Iris pigment epithelial cell (primary cell): ENCODE results near the gene BUD31.

Source experiments
- DNase-seq: peaks from one replicate; pipeline ENCODE4 v3.0.0-alpha.2; 2011; ENCODE audit warnings: low read depth

BUD31 gene

DNA sequence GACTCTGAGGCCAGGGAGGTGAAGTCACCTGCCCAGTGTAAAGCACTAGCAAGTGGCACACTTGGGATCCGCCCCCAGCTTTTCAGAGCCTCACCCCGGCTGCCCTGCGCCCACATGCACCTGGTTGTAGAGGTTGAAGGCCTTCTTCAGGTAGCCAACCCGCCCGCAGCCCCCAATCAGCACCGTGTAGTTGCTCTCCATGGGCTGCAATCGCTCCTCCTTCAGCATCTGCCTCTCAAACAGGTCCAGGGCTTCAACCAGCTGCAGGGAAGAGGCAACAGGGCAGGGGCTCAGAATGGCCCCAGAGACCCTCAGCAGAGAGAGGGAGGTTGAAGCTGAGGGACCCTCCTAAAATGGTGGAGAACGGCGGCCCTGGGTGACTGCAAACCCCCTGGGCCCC is 24.4 kb downstream of the BUD31 start:
- DNase-seq: no peak

DNA sequence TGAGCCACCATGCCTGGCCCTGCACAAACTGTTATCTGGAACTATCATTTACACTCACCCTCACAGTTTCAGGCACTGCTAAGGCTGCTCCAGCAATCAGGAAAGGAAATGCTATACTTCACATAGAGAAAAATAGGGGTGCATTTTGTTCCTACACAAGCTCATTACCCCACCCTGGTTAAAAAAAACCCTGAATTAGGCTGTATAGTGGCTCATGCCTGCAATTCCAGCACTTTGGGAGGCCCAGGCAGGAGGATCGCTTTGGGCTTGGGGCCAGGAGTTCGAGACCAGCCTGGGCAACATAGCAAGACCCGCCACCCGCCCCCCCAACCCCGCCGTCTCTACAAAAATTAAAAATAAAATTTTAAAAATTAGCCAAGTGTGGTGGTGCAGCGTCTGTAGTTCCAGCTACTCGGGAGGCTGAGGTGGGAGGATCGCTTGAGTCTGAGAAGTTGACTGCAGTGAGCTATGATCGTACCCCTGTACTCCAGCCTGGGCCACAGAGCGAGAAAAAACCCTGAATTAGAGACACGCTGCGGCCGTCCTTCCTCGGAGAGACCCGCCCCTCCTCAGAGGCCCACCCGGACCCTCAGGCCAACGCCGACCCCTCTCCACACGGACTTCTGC is 29.3 kb downstream of the BUD31 start:
- no peak for DNase-seq

DNA sequence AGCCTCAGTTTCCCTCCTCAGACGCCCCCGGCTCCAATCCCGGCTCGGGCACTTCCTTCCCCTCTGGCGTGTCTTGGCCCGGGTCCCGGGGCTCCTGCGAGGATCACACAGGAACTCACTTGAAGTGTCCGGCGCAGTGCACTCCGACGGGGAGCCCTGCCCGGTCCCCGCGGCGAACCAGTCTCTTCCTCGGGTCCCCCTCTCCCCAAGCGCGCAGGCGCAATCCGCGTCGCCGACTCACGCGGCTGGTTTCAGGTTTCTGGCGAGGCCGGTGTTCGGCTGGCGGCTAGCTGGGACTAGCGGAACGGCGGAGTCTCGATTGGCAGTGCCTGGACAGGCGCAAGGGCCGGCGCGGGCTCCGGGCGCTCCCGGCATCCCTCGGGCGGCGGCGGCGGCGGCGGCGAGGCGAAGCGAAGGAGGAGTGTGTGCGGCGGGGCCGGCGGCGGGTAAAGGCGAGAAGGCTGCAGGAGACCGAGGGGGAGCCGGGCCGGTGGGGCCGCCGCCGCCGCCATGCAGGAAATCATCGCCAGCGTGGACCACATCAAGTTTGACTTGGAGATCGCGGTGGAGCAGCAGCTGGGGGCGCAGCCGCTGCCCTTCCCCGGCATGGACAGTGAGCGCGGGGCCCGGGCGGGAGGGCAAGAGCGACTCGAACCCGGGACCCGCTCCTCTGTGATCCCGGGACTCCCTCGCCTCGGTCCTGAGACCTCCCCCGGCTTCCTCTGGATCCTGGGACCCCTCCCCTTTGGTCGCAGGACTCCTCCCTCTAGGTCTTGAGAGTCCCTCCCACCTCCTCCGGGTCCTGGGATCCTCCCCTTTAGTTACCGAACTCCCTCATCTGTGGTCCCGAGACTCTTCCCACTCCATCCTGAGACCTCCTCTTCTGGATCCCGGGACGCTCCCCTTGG is 30.1 kb downstream of the BUD31 start, which contains the start of the genes CPSF4 and PTCD1:
Gene CPSF4, plus strand, starts transcription at position 371 of the 908 bp plus-strand sequence. Its CDS starts 140 bp downstream, at position 511.
Gene PTCD1, minus strand, starts transcription at position 226 of the 908 bp plus-strand sequence. CDS start 3,556 bp downstream, outside the sequence.
- DNase-seq: peak; percentile 95

DNA sequence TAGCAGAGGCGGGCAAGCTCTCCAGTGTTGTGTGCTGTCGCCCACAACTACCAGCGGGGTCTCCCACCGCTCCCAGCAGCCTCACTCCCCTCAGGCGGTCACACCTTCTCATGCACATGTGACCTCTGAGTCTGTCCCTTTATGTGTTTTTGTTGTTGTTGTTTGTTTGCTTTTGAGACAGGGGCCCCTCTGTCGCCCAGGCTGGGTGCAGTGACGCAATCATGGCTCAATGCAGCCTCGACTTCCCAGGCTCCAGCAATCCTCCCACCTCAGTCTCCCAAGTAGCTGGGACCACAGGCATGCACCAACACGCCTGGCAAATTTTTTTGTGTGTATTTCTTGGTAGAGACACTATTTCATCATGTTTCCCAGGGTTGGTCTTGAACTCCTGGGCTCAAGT is 31.4 kb downstream of the BUD31 start:
- DNase-seq: peak; percentile 33

DNA sequence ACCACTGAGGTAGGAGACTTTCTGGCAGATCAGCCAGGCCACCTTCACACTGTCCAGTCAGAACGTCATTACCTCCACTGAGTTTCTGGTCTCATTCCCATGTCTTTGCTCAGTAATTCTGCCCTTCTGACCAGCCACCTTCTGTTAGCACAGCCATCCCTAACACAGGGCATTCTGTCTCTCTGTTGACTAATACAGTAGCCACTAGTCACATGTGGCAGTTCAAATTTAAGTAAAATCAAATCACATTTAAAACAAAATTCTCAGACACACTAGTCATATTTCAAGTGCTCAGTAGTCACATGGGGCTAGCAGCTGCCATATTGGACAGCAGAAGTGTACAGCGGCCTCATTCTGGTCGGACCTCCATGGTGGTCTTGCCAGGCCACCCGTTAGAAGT is 37.3 kb downstream of the BUD31 start:
- DNase-seq: no peak

DNA sequence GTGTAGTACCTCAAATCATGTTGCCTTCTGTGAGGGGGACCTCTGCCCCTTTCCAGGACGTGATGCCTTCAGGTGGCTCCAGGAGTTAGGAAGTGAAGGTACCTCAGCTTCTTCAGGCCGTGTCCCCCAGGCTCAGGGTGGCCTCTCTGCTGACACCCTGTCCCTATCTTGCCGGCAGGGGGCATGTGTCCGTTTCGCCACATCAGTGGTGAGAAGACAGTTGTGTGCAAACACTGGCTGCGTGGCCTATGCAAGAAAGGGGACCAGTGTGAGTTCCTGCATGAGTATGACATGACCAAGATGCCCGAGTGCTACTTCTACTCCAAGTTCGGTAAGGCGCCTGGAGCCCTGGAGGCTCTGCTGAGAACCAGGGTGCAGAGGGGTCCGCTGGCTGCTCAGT is 39.2 kb downstream of the BUD31 start:
- no peak for DNase-seq

DNA sequence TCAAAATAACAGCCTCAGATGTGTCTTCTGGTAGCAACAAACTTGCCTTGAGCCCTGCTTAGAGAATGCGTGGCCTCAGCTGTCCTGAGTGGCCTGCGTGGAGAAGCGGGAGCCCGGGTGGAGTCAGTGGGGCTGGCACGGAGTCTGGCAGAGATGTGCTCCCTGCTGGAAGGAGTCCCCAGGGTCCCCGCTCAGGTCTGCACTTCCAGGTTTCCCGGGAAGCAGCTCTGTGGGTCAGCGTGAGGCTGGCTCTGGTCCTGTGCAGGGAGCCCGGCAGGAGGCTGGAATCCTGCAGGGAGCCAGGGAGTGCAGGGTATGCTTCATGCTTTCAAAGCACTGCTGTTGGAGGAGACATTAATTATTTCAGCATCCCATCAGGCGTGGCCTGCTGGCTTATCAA is 40.1 kb downstream of the BUD31 start:
- DNase-seq: no peak

DNA sequence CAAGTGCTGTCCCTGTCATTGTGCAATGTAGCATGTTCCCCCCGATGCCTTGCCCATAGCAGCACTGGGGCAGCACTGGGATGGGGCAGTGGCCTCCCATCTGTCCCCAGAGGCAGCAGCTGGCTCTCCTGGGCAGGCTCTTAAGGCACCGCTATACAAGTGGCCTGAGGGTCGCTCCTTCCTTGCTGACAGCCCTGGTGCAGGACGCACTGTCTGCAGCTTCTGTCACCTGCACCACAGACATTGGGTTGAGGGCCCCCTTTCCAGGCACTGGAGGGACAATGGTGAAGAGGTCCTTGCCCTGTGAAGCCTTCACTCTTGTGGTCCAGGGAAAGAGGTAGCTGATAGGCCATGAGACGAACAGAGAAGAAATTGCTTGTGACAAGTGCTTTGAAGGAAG is 40.6 kb downstream of the BUD31 start:
- no peak for DNase-seq

DNA sequence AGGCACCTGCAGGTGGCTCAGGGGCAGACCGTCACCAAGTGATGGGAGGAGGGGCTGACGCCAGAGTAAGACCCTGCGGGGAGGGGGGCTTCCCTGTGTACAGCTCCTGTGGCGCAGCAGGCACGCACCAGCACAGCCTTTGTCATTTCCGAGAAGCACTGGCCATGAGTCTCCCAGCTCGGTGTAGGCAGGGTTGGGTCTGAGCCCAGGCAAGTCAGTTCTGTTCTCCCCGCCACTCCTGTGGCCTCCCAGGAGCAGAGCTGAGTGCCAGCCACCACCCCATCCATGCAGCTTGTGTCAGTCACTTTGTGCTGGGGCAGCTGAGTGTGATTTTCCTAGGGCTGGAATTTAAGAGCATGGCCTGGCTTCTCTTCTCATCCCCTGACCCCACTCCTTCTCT is 43.2 kb downstream of the BUD31 start:
- DNase-seq: no peak

DNA sequence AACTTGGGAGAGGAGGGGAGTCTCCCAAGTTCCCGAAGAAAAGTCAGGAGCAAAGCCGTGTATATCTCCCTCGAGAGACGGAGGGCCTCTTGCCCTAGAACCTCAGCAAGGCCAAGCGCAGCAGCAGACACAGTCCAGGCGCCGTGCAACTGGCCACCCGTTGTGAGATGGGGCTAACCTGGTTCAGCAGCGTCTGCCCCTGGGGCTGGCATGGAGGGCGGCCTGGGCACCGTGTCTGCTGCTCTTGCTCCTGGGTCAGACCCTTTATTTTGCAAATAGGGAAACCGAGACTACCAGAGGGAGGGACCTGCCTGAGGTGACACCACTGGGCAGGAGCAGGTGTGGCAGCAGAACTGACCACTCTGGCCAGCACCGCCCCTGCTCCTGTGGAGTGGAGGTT is 43.8 kb downstream of the BUD31 start:
- no peak for DNase-seq

DNA sequence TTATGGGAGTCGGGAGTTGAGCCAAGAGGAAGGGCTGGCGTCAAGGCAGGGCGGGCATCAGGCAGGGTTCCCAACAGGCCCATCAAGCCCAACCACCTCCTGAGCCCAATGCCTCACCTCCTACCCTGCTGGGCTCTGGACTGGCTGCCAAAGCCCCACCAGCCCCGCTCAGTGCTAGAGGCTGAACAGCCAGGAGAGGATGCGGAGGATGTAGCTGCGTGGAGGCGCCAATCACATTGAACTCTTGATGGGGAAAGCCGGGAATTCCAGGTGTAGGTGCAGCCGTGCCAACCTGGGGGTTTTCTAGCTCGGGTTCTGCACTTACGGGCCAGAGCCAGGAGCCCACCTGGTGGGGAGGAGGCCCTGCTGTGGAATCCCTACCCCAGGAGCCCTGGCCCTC is 44.3 kb downstream of the BUD31 start:
- DNase-seq: no peak

DNA sequence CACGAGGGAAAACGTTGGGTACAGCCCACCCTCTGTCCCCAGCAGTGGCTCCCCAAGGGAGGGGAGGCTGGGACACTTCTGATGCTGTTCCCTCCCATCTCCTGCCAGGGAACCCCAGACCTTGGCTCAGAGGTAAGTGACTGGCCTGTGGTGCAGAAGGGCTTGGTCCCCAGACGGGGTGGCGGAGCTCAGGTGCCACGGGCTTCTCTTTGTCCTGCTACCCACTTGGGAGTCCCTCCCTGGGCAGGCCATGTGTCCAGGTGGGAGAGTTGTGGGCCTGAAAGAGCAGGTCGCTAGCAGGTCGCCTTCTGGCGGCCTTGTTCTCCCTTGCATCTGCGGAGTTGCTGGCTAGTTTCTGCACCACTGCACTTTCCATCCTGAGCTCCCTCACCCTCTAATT is 47.1 kb downstream of the BUD31 start:
- DNase-seq: no peak

DNA sequence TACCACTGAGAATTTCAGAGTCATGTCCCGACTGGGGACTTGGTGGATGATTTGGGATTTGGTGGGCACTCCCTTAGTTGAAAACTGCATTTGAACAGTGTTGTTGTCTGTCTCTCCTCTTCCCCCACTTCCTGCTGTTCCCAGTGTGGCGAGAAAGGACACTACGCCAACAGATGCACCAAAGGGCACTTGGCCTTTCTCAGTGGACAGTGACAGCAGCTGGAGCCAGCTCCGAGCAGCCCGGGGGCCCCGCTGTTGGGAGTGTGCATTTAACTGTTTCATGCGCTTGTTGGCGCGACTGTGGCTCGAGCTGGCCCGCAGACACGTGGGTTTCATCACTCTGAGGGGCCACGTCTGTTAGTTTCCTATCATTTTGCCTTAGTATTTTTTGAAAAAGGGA is 47.5 kb downstream of the BUD31 start:
- no peak for DNase-seq

DNA sequence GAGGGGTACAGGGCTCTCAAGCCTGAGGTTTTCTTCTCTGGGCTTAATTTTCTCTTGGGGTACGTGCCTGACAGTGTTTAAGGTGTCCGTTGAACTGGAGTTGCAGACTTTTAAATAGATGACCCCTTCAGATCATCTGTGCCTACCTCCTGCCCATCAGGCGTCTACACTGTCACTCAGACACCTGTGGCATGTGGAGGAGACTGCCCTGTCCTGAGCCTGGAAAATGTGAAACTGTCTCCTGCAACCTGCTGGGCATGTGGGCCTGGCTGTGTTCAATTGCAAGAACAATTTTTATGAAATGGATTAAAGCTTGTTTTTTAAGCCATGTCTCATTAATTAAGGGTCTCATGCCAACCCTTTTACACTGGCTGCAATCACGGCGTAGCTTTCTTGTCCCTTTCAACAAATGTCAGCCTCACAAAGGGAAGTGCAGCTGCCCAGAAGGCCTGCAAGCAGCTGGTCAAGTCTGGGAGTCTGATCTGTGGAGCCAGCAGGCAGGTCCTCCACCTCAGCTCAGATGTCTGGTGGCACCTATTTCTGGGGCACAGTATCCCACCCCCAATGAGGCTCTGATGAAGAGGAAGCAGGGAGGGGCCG is 48.4 kb downstream of the BUD31 start:
- DNase-seq: no peak

DNA sequence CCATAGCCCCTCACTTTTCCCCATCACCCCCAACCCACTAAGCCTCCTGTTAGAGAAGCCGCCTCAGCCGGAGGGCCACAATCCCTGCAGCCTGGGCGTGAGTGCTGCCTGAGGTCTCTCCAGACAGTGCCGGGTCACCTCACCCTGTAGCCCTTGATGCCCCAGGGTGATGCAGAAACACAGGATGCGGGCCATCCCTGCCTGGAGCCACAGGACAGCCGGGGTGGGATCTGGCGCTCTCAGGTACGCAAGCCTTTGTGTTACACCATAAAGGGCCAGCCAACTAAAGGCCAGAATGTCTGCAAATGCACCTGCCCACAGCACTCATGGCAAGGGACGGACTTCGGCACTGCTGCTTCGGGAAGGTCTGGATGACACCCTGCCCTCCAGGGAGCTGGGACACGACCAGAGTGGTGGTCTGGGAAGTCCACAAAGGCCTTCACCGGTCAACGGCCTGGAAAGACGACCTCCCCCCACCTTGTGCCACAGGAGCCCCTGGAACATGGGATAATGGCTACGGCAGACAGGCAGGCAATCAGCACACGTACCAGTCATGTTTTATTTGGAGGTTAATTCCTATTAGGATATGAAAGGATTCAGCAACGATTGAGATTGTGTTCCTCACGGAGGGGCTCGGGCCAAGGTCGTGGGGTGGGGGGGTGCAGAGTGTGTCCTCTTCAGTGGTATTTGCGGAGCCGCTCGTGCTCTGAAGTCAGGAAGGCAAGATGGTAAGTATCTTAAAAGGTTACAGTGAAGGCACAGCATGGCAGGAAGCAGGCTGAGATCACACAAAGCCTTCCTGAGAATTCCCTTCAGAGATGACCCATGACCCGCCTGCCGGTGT is 49.1 kb downstream of the BUD31 start:
- DNase-seq: no peak

DNA sequence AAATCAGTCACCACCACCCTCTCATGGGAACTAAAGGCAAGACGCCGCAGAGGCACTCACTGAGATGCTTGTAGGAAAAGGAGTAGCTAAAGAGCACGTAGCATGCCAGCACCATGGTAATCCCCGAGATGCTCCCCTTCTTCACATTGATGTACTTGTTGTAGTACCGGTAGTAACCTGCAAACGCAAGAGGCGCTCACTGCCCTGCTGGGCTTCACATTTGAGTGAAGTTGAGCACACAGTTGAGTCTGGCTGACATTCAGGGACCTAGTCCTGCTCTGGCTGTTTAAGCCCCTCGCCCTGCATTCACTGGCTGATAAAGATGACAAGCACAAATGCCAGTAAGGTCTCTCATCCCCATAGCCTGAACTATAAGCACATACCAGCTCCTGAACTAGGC is 50.3 kb downstream of the BUD31 start:
- peak; percentile 42 for DNase-seq

DNA sequence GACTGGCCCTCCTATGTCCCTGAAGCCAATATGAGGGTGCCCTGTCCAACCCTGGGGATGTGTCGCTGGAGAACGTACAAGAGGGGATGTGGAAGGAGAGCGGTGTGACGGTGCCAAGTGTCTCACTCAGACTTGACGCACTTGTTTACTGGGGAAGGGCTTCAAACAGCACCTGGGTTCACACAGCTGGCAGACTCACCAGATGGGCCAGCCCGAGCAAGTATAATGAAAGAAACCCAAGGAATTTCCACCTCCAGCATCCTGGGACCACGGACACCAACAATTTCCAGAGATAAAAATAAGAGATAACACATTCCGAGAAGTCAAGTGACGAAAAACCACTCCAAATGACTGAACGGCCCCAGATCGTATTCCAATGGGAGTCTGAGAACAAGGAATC is 51.9 kb downstream of the BUD31 start:
- no peak for DNase-seq

DNA sequence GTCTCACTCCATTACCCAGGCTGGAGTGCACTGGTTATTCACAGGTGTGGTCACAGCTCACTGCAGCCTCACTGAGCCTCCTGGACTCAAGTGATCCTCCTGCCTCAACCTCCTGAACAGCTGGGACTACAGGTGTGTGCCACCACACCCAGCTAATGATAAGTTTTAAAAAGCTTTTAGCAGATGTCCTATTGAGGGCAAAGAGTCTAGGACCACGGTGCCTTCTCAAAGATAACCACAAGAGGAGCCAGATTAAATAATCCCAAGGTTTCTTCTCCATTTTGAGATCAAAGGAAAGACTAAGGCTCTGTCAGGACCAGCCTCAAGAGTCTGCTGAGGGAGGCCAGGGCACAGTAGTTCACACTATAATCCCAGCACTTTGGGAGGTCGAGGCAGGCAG is 52.5 kb downstream of the BUD31 start:
- DNase-seq: no peak

DNA sequence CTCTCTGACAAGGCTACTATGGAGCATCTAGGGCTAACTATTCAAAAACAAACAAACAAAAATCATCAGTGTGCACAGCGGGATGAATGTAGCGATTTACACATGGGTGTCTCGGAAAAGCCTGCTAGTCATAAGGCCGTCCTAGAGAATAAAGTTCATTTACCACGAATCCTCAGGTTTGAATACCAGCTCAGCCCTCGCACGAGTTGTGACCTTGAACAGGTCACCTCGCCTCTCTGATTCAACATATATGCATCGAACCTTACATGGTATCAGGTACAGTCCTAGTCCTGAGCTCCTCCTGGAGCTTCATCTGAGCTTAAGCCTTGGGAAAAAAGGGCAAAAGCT is 56.6 kb downstream of the BUD31 start:
- peak; percentile 16 for DNase-seq

DNA sequence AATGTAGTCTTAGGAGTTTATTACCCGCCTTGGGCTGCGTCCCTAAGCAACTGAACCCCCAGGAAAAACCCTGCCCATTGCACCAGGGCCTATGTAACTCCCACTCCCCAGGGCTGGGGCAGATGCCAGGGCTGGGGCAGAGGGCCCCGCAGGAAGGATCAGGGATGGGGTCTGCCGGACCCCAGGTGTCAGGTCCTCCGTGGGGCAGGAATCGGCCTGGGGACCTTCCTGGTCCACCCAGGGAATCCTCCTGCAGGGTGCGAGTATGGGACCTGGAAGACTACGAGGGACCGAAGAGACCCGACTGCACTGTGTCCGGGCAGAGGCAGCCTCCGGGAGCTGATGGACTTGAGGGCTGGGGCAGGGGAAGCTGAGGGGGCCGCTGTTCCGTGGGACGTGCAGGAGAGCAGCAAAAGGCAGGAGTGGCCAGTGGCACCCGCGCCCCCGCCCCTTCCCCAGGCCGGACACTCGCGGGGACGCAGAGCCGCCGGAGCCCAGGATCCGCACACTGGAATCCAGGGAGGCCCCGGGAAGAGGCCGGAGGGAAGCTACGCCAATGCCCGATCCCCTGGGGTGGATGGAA is 59.7 kb downstream of the BUD31 start:
- DNase-seq: no peak
